ENCODE measurements around the gene CEACAM19.
"Not testable (repeated sequence)": the region's sequence is repeated elsewhere in the genome, so short reads cannot be mapped to it uniquely, and the experiment has no call there.

CEACAM19 gene

DNA sequence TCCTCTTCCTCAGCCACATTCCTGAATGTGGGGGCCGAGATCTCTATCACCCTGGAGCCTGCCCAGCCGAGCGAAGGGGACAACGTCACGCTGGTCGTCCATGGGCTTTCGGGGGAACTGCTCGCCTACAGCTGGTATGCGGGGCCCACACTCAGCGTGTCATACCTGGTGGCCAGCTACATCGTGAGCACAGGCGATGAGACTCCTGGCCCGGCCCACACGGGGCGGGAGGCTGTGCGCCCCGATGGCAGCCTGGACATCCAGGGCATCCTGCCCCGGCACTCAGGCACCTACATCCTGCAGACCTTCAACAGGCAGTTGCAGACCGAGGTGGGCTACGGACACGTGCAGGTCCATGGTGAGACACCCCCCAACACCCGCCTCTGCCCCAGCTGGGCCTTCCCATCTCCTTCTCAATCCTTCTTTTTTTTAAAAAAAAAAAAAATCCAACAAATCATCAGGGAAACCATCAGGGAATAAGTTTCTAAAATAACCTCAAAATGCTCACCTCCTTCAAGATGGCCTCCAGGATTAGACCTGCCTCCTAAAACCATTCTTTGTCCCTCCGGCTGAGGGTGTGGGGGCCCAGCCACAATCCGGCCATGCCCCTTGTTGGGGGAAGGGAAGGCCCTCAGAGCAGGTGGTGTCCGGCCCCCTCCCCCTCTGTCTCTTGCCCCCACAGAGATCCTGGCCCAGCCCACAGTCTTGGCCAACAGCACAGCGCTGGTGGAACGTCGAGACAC lies 32.2 kb downstream of the CEACAM19 start:
- DNase-seq: no peak

DNA sequence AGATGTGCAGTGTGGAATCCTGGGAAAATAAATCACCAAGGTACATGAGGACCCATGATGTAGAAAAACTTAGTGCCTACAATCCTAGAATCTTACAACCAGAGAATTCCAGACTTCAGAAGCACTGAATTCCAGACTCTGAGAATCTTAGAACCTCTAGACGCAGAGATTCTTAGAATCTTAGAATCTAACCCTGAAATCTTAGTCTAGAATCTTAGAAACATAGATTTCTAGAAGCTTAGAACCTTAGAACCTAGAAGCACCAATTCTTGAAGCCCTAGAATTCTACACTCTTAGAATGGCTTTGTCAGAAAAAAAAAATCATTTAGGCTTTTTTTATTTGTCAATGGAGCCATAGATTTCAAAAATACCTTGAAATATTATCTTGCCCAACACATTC lies 33.7 kb downstream of the CEACAM19 start:
- DNase-seq: no peak

DNA sequence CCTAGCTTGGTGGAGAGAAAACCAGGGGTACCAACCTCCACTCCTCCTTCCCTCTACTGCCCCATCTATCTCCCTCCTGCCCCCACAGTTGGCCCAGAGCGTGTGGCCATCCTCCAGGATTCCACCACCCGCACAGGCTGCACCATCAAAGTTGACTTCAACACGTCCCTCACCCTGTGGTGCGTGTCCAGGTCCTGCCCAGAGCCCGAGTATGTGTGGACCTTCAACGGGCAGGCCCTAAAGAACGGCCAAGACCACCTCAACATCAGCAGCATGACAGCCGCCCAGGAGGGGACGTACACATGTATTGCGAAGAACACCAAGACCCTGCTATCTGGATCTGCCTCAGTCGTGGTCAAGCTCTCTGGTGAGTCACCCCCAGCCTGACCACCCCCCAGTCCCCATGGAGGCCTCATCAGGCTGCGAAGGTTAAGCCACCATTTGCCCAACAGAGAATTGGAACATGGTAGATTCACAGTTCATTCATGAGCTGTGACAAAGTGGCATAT lies 34.3 kb downstream of the CEACAM19 start:
- DNase-seq: no peak

DNA sequence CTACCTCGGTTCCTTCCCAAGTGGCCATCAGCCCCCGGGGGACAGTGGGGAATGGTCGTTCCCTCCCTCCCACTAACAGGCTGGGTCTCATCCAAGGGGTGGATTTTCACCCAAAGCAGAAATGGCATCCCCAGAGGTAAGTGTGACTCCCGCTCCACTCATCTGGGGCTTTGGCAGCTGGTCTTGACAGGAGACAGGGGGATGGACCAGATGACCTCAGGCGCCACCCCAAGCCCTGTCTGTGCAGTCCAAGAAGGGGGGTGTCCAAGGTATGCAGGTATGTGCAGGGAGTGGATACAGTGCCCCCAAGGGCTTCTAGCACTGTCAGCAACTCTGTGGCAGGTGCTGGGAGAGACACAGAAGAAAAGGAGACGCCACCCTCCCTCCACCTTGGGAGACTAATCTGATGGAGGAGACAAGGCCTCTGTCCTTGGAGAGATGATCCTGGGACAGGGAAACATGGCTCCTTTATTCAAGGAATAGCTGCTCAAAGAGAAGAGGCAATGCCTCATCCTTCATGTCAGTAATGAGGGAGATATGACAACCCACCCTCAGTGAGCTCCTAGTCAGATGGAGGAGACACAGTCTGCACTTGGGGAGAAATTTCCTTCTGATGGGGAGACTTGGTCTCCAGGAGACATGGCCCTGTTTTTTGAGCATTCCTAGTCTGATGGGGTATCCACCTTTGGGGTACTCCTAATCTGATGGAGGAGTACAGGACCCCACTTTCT lies 35.4 kb downstream of the CEACAM19 start:
- DNase-seq: no peak

DNA sequence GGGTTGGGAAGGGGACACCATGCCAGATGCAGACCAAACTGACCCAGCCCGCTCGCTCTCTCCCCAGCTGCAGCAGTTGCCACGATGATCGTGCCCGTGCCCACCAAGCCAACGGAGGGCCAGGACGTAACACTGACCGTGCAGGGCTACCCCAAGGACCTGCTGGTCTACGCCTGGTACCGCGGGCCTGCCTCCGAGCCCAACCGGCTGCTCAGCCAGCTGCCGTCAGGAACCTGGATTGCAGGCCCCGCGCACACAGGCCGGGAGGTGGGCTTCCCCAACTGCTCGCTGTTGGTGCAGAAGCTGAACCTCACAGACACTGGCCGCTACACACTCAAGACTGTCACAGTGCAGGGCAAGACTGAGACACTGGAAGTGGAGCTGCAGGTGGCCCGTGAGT lies 36.5 kb downstream of the CEACAM19 start:
- no peak for DNase-seq

DNA sequence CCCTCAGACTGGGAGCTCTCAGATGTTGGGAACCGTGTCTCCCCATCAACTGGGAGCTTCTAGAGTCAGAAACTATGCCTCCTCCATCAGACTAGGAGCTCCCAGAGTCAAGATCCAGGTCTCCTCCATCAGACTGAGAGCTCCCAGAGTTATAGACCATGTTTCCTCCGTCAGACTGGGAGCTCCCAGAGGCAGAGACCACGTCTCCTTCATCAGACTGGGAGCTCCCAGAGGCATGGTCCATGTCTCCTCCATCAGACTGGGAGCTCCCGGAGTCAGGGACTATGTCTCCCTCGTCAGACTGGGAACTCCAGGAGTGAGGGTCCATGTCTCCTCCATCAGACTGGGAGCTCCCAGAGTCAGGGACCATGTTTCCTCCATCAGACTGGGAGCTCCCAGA lies 37.7 kb downstream of the CEACAM19 start:
- DNase-seq: no peak

DNA sequence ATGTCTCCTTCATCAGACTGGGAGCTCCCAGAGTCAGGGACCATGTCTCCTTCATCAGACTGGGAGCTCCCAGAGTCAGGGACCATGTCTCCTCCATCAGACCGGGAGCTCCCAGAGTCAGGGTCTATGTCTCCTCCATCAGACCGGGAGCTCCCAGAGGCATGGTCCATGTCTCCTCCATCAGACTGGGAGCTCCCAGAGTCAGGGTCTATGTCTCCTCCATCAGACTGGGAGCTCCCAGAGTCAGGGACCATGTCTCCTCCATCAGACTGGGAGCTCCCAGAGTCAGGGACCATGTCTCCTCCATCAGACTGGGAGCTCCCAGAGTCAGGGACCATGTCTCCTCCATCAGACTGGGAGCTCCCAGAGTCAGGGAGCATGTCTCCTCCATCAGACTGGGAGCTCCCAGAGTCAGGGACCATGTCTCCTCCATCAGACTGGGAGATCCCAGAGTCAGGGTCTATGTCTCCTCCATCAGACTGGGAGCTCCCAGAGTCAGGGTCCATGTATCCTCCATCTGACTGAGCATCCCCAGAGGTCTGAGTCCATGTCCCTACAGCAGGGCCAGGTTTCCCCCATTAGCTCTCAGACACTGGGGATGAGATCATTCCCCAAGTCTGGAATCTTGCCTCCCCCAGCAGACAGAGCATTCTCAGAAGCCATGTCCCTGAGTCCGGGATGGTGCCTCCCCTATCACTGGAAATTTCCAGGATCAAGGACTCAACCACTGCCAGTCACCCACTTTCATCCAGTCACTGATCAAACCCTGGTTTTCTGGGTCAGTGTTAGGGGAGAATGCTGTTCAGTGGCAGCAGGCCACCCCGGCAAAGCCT lies 38.4 kb downstream of the CEACAM19 start:
- DNase-seq: not testable (repeated sequence)

DNA sequence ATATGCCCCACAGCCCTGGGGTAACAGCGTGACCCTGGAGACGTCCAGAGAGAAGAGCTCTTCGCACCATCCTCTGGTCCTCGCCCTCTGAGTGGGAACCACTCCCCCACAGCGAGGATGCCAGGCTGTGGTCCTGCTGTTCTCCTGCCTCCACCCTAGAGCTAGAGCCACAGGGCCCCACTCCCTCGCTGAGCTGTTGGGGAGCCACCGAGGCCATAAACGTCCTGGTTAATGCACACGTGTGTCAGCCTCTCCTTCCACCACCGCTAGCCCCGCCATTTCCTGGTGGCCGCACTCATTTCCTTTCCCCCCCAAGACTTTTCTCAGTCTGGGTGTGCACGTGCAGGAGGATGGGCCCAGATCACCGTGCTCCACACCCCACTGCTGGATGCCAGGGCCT lies 39.2 kb downstream of the CEACAM19 start:
- DNase-seq: no peak

DNA sequence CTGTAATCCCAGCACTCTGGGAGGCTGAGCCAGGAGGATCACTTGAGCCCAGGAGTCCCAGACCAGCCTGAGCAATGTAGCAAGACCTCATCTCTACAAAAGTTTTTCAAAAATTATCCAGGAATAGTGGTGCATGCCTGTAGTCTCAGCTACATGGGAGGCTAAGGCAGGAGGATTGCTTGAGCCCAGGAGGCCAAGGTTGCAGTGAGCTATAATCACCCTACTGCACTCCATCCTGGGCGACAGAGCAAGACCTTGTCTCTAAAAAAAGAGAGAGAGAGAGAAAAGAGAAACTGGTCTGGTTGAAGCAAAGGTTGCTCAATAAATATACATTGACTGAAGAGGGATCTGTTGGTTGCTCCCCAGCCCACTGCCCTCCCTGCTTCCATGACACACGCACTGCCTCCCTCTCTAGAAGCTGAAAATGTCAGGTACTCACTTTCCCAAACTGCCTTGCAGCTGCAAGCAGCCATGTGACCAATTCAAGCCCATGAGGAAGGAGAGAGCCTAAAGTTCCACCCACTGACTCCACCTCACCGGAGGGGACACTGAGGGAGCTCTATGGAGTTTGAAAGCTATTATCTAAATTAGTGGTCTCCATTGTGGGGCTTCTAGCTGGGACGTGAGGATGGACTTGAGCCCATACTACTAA lies 41.7 kb downstream of the CEACAM19 start:
- peak; percentile 16 for DNase-seq

DNA sequence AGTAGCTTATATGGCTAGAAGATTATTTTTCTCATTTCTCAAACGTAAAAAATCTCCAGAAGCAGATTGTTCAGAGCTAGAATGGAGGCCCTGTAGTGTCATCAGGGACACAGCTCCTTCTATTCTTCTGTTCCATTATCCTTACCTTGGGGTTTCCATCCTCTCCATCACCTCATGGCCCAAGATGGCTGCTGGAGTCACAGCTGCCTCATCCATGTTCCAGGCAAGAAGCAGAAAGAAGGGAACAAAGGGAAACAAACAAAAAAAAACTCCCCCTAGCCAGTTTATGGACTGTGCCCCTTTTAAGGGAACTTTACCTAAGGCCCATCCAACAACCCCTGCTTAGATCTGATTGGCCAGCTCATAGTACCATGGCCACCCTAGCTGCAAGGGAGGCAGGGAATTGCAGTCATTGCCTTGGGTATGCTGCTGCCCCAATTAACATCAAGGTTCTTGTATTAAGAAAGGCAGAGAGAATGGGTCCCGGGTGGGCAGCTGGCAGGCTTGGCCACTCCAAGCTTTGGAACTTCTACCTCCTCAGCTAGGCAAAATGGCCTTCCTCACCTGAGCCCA lies 43.4 kb downstream of the CEACAM19 start:
- no peak for DNase-seq

DNA sequence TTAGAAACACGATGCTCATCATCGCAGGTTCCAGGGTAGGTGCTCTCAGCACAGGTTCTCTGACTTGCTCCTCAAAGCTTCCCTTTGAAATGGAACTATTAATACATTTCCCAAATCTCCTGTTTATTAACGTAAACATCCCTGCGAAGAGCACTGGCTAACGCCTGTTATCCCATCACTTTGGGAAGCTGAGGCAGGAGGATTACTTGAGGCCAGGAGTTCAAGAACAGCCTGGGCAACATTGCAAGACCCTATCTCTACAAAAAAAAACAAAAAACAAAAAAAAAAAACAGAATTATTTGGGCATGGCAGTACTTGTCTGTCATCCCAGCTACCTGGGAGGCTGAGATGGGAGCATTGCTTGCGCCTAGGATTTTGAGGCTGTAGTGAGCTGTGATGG lies 46.3 kb downstream of the CEACAM19 start:
- no peak for DNase-seq

DNA sequence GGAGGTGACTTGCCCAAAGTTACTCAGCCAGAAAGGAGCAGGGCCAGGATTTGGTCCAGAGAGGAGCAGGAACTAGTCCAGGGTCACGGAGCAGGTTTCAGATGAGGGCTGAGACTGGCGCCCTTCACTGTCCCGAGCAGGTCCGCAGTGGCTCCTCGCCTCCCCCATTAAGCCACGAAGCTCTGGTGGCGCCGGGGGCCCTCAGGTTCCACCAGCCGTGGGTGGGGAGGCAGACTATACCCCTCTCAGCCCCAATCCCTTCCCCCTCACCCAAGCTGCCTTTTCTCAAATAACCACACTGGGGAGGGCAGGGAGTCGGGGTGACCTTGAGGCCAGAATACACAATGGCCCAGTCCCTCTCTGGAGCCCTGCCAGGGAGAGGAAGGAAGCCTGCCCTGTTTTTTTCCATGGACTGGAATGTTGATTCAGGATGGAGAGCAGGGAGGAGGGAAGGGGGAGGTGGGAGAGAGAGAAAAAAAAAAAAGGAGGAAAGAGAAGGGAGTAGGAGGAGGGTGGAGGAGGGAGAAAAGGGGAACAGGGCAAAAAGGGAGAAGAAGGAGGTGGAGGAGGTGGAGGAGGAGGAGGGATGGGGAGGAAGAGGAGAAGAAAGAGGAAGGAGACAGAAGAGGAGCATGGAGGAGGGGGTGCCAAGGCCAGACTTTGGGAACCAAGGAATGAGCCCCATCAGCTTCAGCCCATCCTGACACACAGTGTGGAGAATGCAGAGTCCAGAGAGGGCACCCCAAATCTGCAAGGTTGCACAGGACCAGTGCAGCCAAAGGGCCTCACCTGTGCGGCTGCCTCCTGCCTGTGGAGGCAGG lies 47.4 kb downstream of the CEACAM19 start:
- peak; percentile 89 for DNase-seq

DNA sequence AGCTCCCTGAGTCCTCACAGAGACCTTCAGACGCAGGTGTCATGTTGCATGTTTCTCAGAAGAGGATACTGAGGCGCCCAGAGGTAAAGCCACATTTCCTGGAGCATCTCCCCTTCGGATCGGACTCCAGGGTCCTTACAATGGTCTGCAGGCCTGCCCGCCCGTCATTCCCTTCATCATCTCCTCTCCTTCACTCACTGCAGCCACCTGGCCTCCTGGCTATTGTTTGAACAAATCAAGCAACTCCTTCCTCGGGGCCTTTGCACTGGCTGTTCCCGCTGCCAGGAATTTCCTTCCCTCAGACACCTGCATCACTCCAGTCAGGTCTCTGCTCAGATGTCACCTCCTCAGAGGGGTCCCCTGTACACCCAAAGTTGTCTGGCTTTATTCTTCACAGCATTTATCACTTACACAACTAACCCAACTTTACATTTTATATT lies 48.0 kb downstream of the CEACAM19 start:
- DNase-seq: peak; percentile 43

DNA sequence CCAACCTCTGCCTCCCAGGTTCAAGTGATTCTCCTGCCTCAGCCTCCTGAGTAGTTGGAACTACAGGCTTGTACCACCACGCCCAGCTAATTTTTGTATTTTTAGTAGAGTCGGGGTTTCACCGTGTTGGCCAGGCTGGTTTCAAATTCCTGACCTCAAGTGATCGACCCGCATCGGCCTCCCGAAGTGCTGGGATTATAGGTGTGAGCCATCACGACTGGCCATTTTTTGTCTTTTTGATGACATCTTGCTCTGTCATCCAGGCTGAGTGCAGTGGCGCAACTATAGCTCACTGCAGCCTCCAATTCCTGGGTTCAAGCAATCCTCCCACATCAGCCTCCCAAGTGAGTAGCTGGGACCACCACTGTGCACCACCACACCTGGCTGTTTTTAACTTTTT lies 49.1 kb downstream of the CEACAM19 start:
- not testable (repeated sequence) for DNase-seq

DNA sequence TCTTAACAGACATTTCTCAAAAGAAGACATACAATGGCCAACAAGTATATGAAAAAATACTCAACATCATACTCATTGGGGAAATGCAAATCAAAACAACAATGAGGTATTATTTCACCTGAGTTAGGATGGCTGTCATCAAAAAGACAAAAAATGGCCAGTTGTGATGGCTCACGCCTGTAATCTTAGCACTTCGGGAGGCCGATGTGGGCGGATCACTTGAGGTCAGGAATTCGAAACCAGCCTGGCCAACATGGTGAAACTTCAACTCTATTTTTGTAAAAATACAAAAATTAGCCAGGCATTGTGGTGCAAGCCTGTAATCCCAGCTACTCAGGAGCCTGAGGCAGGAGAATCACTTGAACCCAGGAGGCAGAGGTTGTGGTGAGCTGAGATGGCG lies 49.7 kb downstream of the CEACAM19 start:
- no peak for DNase-seq

DNA sequence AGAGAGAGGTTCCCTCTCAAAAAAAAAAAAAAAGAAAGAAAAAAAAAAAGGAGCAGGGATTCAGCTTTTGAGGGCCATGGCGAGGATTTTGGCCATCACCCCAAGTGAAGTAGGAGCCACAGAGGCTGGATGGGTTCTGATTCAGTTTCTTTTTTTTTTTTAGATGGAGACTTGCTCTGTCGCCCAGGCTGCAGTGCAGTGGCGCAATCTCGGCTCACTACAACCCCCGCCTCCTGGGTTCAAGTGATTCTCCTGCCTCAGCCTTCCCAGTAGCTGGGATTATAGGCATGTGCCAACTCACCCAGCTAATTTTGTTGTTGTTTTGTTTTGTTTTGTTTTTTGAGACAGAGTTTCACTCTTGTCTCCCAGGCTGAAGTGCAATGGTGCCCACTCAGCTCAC lies 50.1 kb downstream of the CEACAM19 start:
- DNase-seq: not testable (repeated sequence)

DNA sequence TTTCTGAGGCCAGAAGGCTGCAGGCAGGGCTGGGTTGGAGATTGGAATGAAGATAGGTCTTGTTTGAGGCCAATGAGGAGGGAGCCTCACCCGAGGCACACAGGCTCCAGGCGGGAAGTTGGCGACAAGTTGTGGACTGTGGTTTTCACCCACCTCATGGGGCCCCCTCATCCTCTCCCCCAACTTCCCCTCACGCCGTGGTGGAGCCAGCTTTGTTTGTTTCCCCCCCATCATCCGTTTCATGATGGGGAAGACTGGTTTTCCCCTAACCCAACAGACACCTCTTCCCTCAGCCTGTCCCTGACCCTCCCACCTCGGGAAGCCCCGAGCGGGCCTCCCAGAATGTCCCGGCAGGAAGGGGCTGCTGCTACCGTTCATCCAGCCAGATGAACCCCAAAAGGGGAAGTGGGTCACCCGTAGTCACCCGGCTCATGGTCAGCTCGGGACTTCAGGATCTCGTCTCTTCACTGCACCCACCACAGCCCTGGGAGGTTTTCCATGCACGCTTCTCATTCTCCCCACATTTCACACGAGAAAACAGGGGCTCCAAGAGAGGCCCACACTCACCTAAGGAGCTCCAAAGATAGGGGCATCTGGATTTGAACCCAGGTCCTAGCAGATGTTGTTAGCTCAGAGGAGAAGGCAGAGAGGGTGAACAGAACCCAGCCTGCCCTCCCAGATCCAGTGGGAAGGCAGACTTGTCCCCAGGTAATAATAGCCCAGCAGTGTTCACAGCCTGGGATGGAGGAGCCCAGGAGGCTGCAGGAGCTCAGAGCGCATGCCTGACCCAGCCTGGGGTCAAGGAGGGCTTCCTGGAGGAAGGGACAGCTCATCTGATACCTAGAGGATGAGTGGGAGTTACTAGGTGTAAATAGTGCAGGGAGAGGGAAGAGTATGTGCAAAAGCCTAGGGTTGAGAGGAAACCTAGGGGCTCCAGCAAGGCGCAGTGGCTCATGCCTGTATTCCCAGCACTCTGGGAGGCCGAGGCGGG lies 51.1 kb downstream of the CEACAM19 start:
- no peak for DNase-seq

DNA sequence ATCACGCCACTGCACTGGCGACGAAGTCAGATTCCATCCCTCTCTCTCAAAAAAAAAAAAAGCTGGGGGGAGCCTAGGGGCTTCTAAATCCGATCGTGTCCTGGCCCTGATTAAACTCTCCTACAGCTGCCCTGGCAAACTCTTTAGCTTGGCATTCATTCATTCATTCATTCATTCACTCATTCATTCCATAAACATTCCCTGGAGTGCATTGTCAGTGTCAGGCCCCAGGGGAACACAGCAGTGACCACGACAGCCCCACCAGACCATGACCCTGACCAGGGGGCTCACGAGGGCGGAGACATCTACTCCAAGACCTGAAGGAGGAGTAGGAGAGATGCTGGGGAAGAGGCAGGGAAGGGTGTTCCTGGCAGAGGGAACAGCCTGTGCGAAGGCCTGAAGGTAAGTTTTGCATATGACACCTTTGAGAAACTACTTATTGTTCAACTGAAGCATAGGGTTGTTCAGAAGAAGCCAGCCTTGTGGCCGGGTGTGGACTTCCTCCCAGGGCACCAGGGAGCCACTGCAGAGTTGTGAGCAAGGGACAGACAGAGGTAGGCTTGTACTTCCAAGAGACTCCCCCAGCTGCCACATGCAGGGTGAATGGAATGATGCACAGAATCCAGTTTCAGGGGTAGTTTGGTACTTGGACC lies 52.1 kb downstream of the CEACAM19 start:
- no peak for DNase-seq

DNA sequence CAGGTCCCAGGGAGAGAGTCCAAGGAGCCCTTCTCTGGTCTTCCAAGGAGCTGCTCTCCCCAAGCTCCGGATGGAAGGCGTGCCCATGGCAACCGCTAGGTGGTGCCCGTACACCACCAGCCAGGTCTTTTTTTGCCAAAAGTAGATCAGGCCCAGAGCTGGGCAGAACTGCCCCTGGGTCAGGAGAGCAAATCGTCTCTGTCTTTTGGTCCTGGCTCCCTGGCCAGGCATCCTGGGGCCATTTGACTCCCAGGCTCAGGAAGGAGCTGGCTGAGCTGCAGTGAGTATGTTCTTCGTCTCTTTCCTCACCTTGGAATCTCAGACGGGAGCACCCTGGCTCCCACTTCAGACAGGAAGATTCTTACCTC lies 52.7 kb downstream of the CEACAM19 start:
- peak; percentile 48 for DNase-seq

DNA sequence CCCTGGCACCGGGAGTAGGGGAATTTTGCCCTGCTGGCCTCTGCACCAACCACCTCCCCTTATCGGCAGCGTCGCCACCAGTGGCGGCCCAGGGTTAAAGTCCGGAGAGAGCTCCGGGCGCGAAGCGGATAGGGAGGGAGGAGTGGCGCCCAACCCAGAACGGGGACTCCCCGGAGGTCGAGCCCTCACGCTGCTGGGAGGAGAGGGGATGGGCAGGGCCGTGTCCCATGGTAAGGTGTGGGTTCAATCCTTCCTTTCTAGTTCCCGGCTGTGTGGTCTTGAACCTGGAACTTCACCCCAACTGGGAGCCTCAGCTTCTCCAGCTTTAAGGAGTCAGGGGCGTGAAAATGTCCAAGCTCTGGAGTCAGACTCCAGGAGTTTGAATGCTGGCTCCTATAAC lies 54.0 kb downstream of the CEACAM19 start:
- no peak for DNase-seq

Data from NCI-H2029 (cell line).